Measurements from ENCODE around the gene CREB3L1. TPM values are rescaled to one million over a fixed set of nuclear protein-coding genes. Genes with fewer than 3 reads are reported as not detected.
"Not testable (repeated sequence)": the region's sequence is repeated elsewhere in the genome, so short reads cannot be mapped to it uniquely, and the experiment has no call there.

Gene CREB3L1
- total RNA-seq, 1 donor from 2014 or later = 12.5 TPM

GRCh38 chr11:46304036-46304435 lies 26.6 kb downstream of the CREB3L1 start:
- not testable (repeated sequence) for H3K9ac ChIP-seq (ENCODE audit: low read depth in 1 of 3, low read length in 3 of 3); H3K4me3 ChIP-seq (ENCODE audit: low read length in 3 of 3); H3K27ac ChIP-seq (ENCODE audit: low read depth, low read length); H3K27me3 ChIP-seq (ENCODE audit: control insufficient read depth in 3 of 3, insufficient read depth in 3 of 3, low read length in 3 of 3); H3K9me3 ChIP-seq (ENCODE audit: control insufficient read depth in 3 of 3, low read length in 3 of 3); H3K36me3 ChIP-seq (ENCODE audit: control insufficient read depth in 3 of 3, insufficient read depth in 3 of 3, low read length in 3 of 3)
- H3K4me1 ChIP-seq (ENCODE audit: control insufficient read depth in 3 of 3, insufficient read depth in 3 of 3, low read length in 3 of 3) = peaks cover 5 to 14% (median 5%) of the 10 kb centered on the region in 3 donors

- peaks cover 6 to 9% (median 7%) of the 10 kb centered on the region in 3 donors for H3K4me1 ChIP-seq (ENCODE audit: control insufficient read depth in 3 of 3, insufficient read depth in 3 of 3, low read length in 3 of 3)
- no peak overlapping the region for H3K4me3 ChIP-seq (ENCODE audit: low read length in 3 of 3)
- H3K27ac ChIP-seq (ENCODE audit: low read depth, low read length) = no peak overlapping the region
- no peak overlapping the region for H3K9ac ChIP-seq (ENCODE audit: low read depth in 1 of 3, low read length in 3 of 3)
- H3K9me3 ChIP-seq (ENCODE audit: control insufficient read depth in 3 of 3, low read length in 3 of 3) = no peaks in the 10 kb centered on the region
- no peaks in the 10 kb centered on the region for H3K36me3 ChIP-seq (ENCODE audit: control insufficient read depth in 3 of 3, insufficient read depth in 3 of 3, low read length in 3 of 3)
- H3K27me3 ChIP-seq (ENCODE audit: control insufficient read depth in 3 of 3, insufficient read depth in 3 of 3, low read length in 3 of 3) = peaks cover 0 to 3% (median 0%) of the 10 kb centered on the region in 3 donors
Observed at GRCh38 chr11:46304605-46305179, 27.2 kb downstream of the CREB3L1 start.

- Histone ChIP-seq H3K27ac (ENCODE audit: low read depth, low read length) (no peak overlapping the region), H3K9ac (ENCODE audit: low read depth in 1 of 3, low read length in 3 of 3) (no peak overlapping the region), H3K9me3 (ENCODE audit: control insufficient read depth in 3 of 3, low read length in 3 of 3) (no peaks in the 10 kb centered on the region), H3K4me3 (ENCODE audit: low read length in 3 of 3) (no peak overlapping the region), H3K4me1 (ENCODE audit: control insufficient read depth in 3 of 3, insufficient read depth in 3 of 3, low read length in 3 of 3) (peaks cover 6 to 8% (median 7%) of the 10 kb centered on the region in 3 donors), H3K27me3 (ENCODE audit: control insufficient read depth in 3 of 3, insufficient read depth in 3 of 3, low read length in 3 of 3) (peaks cover 0 to 3% (median 0%) of the 10 kb centered on the region in 3 donors), H3K36me3 (ENCODE audit: control insufficient read depth in 3 of 3, insufficient read depth in 3 of 3, low read length in 3 of 3) (no peaks in the 10 kb centered on the region)
Observed at GRCh38 chr11:46305295-46305694, 27.8 kb downstream of the CREB3L1 start.

- peaks cover 0 to 3% (median 0%) of the 10 kb centered on the region in 3 donors for H3K27me3 ChIP-seq (ENCODE audit: control insufficient read depth in 3 of 3, insufficient read depth in 3 of 3, low read length in 3 of 3)
- H3K9ac ChIP-seq (ENCODE audit: low read depth in 1 of 3, low read length in 3 of 3) = no peak overlapping the region
- no peaks in the 10 kb centered on the region for H3K36me3 ChIP-seq (ENCODE audit: control insufficient read depth in 3 of 3, insufficient read depth in 3 of 3, low read length in 3 of 3)
- no peak overlapping the region for H3K27ac ChIP-seq (ENCODE audit: low read depth, low read length)
- H3K9me3 ChIP-seq (ENCODE audit: control insufficient read depth in 3 of 3, low read length in 3 of 3) = no peaks in the 10 kb centered on the region
- H3K4me1 ChIP-seq (ENCODE audit: control insufficient read depth in 3 of 3, insufficient read depth in 3 of 3, low read length in 3 of 3) = peaks cover 6 to 8% (median 7%) of the 10 kb centered on the region in 3 donors
- H3K4me3 ChIP-seq (ENCODE audit: low read length in 3 of 3) = no peak overlapping the region
Observed at GRCh38 chr11:46306296-46306853, 28.9 kb downstream of the CREB3L1 start.

- H3K36me3 ChIP-seq (ENCODE audit: control insufficient read depth in 3 of 3, insufficient read depth in 3 of 3, low read length in 3 of 3) = no peaks in the 10 kb centered on the region
- H3K9ac ChIP-seq (ENCODE audit: low read depth in 1 of 3, low read length in 3 of 3) = no peak overlapping the region
- H3K4me1 ChIP-seq (ENCODE audit: control insufficient read depth in 3 of 3, insufficient read depth in 3 of 3, low read length in 3 of 3) = peaks cover 6 to 8% (median 7%) of the 10 kb centered on the region in 3 donors
- H3K27ac ChIP-seq (ENCODE audit: low read depth, low read length) = no peak overlapping the region
- no peaks in the 10 kb centered on the region for H3K9me3 ChIP-seq (ENCODE audit: control insufficient read depth in 3 of 3, low read length in 3 of 3)
- H3K4me3 ChIP-seq (ENCODE audit: low read length in 3 of 3) = no peak overlapping the region
- peaks cover 0 to 3% (median 0%) of the 10 kb centered on the region in 3 donors for H3K27me3 ChIP-seq (ENCODE audit: control insufficient read depth in 3 of 3, insufficient read depth in 3 of 3, low read length in 3 of 3)
Observed at GRCh38 chr11:46307369-46307768, 29.9 kb downstream of the CREB3L1 start.

- no peaks in the 10 kb centered on the region for H3K9me3 ChIP-seq (ENCODE audit: control insufficient read depth in 3 of 3, low read length in 3 of 3)
- peaks cover 0 to 3% (median 0%) of the 10 kb centered on the region in 3 donors for H3K27me3 ChIP-seq (ENCODE audit: control insufficient read depth in 3 of 3, insufficient read depth in 3 of 3, low read length in 3 of 3)
- H3K36me3 ChIP-seq (ENCODE audit: control insufficient read depth in 3 of 3, insufficient read depth in 3 of 3, low read length in 3 of 3) = no peaks in the 10 kb centered on the region
- no peak overlapping the region for H3K9ac ChIP-seq (ENCODE audit: low read depth in 1 of 3, low read length in 3 of 3)
- H3K27ac ChIP-seq (ENCODE audit: low read depth, low read length) = no peak overlapping the region
- H3K4me1 ChIP-seq (ENCODE audit: control insufficient read depth in 3 of 3, insufficient read depth in 3 of 3, low read length in 3 of 3) = peaks cover 6 to 8% (median 7%) of the 10 kb centered on the region in 3 donors
- no peak overlapping the region for H3K4me3 ChIP-seq (ENCODE audit: low read length in 3 of 3)
Observed at GRCh38 chr11:46307785-46308341, 30.4 kb downstream of the CREB3L1 start.

- H3K9ac ChIP-seq (ENCODE audit: low read depth in 1 of 3, low read length in 3 of 3) = no peak overlapping the region
- H3K9me3 ChIP-seq (ENCODE audit: control insufficient read depth in 3 of 3, low read length in 3 of 3) = no peaks in the 10 kb centered on the region
- peaks cover 6 to 8% (median 7%) of the 10 kb centered on the region in 3 donors for H3K4me1 ChIP-seq (ENCODE audit: control insufficient read depth in 3 of 3, insufficient read depth in 3 of 3, low read length in 3 of 3)
- H3K27me3 ChIP-seq (ENCODE audit: control insufficient read depth in 3 of 3, insufficient read depth in 3 of 3, low read length in 3 of 3) = peaks cover 0 to 3% (median 0%) of the 10 kb centered on the region in 3 donors
- H3K27ac ChIP-seq (ENCODE audit: low read depth, low read length) = no peak overlapping the region
- H3K4me3 ChIP-seq (ENCODE audit: low read length in 3 of 3) = peak overlapping the region in 2 of 3 donors; percentile 41 to 52
- no peaks in the 10 kb centered on the region for H3K36me3 ChIP-seq (ENCODE audit: control insufficient read depth in 3 of 3, insufficient read depth in 3 of 3, low read length in 3 of 3)
Observed at GRCh38 chr11:46308631-46309419, 31.4 kb downstream of the CREB3L1 start.

- H3K36me3 ChIP-seq (ENCODE audit: control insufficient read depth in 3 of 3, insufficient read depth in 3 of 3, low read length in 3 of 3) = no peaks in the 10 kb centered on the region
- H3K4me1 ChIP-seq (ENCODE audit: control insufficient read depth in 3 of 3, insufficient read depth in 3 of 3, low read length in 3 of 3) = peaks cover 6 to 8% (median 7%) of the 10 kb centered on the region in 3 donors
- no peak overlapping the region for H3K9ac ChIP-seq (ENCODE audit: low read depth in 1 of 3, low read length in 3 of 3)
- no peak overlapping the region for H3K4me3 ChIP-seq (ENCODE audit: low read length in 3 of 3)
- no peaks in the 10 kb centered on the region for H3K9me3 ChIP-seq (ENCODE audit: control insufficient read depth in 3 of 3, low read length in 3 of 3)
- peaks cover 0 to 3% (median 0%) of the 10 kb centered on the region in 3 donors for H3K27me3 ChIP-seq (ENCODE audit: control insufficient read depth in 3 of 3, insufficient read depth in 3 of 3, low read length in 3 of 3)
- no peak overlapping the region for H3K27ac ChIP-seq (ENCODE audit: low read depth, low read length)
Observed at GRCh38 chr11:46309814-46310259, 32.4 kb downstream of the CREB3L1 start.

GRCh38 chr11:46315033-46315738 lies 37.7 kb downstream of the CREB3L1 start:
- no peak overlapping the region for H3K9ac ChIP-seq (ENCODE audit: low read depth in 1 of 3, low read length in 3 of 3)
- no peak overlapping the region for H3K27ac ChIP-seq (ENCODE audit: low read depth, low read length)
- H3K27me3 ChIP-seq (ENCODE audit: control insufficient read depth in 3 of 3, insufficient read depth in 3 of 3, low read length in 3 of 3) = no peaks in the 10 kb centered on the region
- peaks cover 0 to 5% (median 0%) of the 10 kb centered on the region in 3 donors for H3K36me3 ChIP-seq (ENCODE audit: control insufficient read depth in 3 of 3, insufficient read depth in 3 of 3, low read length in 3 of 3)
- H3K4me1 ChIP-seq (ENCODE audit: control insufficient read depth in 3 of 3, insufficient read depth in 3 of 3, low read length in 3 of 3) = peaks cover 0 to 7% (median 3%) of the 10 kb centered on the region in 3 donors
- H3K9me3 ChIP-seq (ENCODE audit: control insufficient read depth in 3 of 3, low read length in 3 of 3) = no peaks in the 10 kb centered on the region
- H3K4me3 ChIP-seq (ENCODE audit: low read length in 3 of 3) = no peak overlapping the region

All from skeletal muscle tissue (tissue), 4 donors.